ENCODE measurements around the gene CUEDC1. TPM values are rescaled to one million over a fixed set of nuclear protein-coding genes. Genes with fewer than 3 reads are reported as not detected.

Gene CUEDC1
- total RNA-seq, 1 donor from 2014 or later, result 34.1 TPM

DNA sequence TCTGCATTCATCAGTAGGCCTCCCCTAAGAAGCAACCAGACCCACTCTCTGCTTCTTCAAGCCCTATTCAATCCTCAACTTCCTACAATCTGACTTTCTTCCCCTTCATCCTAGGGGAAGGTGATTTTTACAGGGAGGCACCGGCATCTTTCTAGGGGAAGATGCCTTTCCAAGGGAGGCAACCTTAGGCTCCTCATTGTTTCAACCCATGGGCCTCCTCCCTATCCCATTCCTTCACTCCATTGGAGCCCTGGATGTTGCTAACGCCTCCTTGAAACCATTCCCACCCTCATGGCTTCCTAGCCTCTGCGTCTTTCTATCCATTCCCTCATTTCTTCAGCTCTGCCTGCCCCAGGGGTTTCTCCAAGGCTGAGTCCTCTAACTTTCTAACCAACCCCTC lies 2.7 kb upstream of the CUEDC1 start:
- DNase-seq (ENCODE audit: low spot score), result peak; percentile 37

DNA sequence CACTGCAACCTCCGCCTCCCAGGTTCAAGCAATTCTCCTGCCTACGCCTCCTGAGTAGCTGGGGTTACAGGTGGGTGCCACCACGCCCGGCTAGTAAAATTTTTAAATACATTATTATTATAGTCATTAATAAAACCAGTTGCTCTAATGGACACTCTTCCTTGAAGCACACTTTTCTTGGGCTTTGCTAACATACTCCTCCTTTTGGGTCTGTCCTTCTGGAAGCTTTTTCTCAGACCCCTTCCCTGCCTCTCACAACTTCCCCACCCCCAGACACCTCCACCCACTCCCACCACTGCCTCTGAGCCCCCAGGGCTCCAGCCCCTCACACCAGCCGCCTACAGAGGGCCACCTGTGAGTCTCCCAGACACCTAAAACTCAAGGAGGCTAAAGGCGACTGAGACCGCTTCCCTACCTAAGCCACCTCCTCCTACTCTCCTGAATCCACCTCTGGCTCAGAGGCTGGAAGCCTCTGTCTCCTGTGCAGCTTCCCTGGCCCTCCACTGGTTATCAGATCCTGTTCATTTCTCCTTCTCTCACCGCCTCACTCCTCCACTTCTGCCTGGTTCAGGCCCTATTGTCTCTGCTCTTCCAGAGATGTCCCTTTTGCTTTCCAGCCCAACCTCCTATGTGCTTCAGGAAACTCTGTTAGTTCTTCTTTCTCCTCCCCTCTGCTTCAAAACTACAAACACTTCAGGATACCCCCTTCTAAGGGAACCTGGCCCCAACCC lies 2.1 kb upstream of the CUEDC1 start:
- peak; percentile 84 for DNase-seq (ENCODE audit: low spot score)

DNA sequence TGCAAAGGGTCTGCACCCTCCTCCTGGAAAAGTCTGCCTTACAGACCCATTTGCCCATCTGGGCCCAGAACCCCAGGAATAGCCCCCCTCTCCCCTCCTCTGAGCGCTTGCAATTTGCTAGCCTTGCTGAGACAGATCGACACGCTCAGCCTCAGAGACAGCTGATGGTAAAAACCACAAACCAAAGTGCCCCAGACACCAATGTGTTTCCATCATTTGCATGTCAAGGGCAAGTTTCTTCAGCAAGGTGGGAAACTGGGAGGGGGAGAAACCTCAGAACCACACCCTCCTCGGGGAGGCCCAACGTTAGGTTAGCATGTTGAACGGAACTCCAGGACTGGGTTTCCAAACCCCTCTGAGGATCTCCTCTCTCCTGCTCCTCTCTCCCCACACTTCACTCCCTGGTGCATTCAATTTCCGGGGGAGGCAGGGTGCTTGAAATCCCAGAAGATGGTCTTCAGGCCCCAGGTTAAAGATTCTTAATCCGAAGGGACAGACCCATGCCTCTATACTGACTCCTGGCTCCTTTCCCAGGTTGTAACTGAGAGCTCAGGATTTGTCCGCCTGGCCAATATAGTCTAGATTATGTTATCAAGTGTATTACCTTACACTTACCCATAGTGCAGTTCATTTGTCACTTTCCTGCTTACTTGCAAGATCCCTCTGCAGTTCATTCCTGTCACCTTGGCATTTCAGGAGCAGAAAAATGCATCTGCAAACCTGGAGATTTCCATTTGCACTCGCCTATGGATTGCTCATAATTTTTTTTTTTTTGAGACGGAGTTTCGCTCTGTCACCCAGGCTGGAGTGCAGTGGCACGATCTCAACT lies 1.3 kb upstream of the CUEDC1 start:
- DNase-seq (ENCODE audit: low spot score), result peak; percentile 33

DNA sequence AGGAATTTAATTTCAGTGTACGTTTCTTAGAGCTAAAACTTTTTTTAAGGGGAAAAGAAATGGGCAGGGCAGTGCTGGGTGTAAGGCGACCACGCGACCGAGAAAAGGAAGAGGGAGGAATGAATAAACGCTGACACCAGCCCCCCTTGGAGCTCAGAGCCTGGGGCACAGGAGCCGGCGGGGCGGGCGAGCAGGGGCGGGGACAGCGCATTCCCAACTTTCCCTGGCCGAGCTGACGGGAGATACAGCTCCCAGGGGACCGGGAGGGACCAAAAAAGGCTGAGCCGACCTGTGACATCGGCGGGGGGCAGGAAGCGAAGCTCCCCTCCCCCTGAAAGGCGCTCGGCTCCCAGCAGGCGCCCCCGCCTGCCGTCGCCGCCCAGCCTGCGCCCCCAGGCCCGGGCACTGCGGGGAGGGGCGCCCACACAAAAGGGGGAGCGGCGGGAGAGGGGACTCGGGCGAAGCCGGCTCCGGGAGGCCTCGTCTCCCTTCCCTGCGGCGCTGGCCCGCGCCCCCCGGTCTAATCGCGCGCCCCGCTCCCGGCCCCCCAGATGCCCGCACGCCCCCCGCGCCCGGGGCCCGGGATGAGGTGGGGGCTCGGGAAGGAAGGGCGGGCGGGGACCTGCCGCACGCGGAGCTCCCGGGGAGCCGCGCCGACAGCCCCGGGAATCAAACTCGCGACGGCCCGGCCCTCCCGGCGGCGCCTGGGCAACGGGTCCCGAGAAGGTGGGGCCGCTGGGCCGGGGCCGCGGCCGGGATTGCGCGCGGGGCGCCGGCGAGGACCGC lies 622 bp downstream of the CUEDC1 start:
- DNase-seq (ENCODE audit: low spot score), result peak; percentile 91

DNA sequence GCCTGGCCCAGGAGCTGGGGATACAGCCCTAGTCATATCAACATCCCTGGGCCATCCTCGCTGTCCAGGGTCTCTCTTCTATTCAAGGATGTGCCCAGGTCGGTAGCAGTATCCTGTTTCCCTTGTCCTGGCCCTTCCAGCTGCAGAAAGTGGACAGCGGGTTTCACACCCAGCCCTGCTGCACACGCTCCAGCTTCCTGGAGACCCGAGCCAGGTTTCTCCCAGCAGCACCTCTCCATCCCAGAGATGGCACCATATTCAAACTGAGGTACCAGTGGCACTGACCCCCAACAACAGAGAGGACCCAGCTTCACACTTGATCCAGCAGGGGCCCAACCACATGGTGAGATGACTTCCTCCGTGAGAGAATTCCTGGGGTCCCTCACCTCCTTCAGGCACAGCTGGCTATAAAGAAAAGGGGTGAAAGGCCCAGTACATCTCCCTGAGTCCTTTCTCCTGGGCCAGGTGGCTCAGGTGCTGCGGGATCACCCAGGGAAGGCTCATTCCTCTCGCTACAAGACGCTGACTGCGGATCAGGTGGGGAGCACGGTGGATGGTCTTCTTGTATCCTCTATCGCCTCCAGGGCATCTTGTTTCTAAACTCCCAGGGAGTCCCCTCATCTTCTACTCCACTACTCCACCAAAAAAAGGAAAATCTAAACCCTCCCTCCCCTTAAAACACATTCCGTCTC lies 1.4 kb downstream of the CUEDC1 start:
- DNase-seq (ENCODE audit: low spot score), result peak; percentile 57

DNA sequence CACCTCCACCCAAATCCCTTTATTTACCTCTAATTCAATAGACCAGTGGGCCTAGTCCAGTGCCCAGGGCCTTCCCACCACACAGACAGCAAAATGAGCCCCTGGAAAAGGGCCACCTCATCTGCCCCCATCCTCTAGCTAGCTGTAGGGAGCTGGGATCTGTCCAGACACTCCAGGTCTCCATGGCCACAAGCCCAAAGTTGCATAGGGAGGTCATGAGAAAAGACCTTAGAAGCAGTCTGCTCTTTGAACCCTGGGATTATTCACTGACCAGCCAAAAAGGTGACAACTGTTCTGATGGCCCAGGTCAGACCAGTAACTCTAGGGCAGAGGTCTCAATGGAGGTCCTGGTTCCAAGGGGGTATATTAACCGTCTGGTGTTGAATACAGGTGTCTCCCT lies 2.0 kb downstream of the CUEDC1 start:
- DNase-seq (ENCODE audit: low spot score), result no peak

DNA sequence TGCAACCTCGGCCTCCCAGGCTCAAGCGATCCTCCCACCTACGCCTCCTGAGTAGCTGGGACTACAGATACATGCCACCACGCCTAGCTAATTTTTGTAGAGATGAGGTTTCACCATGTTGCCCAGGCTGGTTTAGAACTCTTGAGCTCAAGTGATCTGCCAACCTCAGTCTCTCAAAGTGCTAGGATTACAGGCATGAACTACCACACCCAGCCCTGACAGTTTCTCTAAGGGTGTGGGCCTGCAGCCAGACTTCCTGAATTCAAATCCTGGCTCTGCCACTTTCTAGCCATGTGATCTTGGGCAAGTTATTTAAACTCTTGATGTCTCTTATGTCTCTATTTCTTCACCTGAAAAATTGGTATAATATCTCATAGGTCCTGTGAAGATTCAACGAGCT lies 5.6 kb downstream of the CUEDC1 start:
- no peak for DNase-seq (ENCODE audit: low spot score)

DNA sequence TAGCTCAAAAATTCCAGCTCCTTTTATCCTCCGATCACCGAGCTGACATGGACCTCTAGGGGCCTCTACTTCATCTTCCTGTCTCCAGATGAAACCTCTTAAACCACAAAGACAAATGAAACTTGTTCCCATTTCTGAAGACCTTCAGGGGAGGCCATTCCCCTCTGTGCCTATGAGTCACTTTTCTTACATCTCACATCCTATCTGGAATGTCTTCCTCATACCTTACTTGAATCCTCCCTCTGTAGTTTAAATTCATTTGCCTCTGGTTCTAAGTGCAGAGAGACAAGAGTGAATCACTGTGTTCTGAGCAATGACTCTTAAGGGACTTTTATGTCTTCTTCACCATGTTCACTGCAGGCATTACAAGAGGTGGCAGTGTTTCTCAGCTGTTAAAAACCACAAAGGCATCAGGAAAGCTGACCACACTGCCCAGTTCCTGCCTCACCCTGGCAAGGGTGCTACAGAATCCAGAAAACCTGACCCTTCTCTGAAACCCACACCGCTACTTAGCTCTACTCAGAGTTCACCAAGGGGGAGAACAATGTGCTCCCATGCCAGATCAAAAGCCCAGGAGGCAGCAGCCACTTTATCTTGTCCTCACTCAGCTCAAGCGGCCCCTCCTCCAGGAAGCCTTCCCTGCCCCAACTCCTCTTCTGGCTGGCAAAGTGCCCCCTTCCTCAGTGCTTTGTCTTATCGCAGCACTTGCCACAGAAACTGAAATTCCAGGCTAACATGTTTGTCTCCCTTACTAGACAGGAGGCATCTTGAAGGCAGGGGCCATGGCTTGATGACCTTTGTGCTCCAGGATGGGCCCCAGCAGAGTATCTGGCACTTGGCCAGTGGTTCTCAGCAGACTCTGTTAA lies 6.4 kb downstream of the CUEDC1 start:
- no peak for DNase-seq (ENCODE audit: low spot score)

DNA sequence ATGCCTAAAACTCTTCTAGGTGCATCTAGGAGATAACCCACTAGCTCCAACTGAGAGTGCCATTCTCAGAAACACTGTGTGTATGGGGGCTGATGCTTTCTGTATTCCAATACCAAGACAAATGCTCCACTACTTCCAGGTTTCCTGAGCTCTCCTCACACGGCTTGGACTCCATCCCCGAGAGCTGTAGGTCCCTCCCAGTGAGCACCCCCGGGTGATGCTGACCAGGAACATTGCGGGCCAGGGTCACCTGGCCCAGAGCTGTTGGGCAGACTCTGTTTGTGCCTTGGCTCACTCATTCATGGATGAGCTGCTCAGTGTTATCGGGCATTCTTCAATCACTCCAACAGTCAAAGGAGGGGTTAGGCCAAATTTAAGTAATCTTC lies 7.0 kb downstream of the CUEDC1 start:
- no peak for DNase-seq (ENCODE audit: low spot score)

DNA sequence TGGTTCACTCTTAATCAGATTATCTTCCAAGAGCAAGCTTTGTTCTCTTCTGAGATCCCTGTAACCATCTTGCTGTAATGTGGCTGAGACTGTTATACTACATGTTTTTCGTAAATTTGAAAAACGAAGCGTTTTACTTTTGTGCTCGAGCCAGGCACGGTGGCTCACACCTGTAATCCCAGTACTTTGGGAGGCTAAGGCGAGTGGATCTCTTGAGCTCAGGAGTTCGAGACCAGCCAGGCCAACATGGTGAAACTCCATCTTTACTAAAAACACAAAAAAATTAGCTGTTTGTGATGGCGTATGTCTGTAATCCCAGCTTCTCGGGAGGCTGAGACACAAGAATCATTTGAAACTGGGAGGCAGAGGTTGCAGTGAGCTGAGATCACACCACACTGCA lies 7.8 kb downstream of the CUEDC1 start:
- DNase-seq (ENCODE audit: low spot score), result no peak

DNA sequence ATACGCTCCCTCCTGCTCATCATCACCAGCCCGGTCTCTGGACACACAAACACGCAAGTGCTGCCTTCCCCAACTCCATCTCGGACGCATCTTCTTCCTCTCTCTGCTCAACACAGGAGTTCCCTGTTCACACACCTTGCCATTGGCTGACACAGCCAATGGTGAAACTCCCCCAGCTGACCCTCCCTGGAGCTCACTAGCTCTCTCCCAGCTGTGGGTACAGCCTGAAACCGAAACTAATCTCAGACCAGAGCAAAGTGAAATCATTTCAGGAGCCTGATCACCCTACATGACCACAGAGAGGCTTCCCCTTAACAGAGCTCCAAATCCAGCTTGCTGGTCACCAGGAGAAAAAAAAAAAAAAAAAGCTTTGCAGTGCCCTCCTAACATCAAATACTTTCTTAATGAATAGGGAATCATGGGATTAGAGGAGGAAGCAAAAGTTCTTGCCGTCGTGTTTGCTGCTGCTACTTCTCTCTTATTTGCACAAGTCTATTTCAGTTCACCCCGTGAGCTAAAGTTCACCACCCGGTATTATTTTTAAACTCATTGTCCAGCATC lies 8.3 kb downstream of the CUEDC1 start:
- DNase-seq (ENCODE audit: low spot score), result no peak

DNA sequence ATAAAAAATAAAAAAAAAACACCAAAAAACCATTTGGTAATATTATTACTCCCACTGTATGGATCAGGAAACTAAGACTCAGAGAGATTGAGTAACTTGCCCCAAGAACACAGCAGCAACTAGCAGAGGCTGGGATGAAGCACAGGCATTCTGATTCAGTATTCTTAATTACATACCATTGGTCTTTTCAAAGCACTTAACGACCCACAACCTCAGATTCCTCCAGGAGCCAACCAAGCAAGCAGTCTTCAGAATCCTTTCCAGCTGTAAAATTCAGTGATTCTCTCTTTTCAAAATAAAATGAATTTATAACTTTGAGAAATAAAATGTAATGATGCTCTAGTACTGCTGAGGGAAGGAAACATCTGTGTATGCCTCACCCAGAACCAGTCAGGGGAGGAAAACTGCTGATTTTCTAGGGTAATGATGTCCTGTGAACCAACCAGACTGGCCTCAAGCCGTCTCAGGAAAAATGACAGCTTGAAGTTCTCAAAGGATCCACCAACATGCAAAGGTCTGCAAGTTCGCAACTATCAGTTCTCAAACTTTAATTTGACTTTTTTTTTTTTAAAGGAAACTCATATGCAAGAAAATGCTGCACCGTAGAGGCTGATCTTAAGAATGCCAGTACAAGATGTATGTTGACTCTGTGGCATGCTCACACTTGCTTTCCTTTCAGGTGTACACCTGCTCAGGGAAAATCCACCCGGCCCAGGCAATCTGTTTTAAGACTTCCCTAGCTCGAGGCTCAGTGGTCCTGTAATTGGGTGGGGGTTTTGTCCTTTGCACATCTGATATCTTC lies 9.0 kb downstream of the CUEDC1 start:
- no peak for DNase-seq (ENCODE audit: low spot score)

DNA sequence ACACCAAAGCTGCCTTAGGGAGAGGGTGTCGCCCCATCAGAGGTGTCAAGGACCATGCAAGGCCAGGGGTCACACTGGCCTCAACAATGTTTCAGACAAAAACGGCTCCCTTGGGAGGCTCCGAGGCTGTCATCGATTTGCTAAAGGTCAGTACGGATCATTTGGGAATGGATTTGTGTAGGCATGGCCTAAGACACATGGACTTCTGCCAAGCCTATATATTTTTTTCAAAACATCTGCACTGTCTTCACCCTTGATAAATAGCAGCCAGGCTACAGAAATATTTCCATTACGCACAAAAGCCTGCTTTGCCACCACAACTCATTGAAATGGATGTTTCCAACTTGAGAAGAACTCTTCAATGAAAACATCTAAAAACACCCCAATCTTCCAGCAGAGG lies 10.3 kb downstream of the CUEDC1 start:
- DNase-seq (ENCODE audit: low spot score), result no peak

DNA sequence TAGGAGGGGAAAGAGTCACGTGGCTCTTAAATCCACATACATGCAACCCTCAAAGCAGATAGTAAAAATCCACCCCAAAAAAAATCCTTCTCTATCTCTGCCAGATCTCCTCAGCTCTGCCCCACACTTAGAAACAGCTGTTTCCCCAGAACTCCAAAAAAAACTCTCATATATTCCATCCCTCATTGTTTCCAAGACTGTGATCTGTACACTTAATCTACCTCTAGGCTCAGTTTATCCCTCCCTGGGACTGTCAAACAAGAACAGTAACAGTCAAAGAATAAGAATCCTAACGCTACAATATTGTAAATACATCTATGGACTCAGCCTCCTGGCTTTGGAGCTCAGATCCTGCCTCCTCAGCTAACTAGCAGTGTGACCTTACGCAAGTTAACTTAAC lies 11.6 kb downstream of the CUEDC1 start:
- DNase-seq (ENCODE audit: low spot score), result no peak

DNA sequence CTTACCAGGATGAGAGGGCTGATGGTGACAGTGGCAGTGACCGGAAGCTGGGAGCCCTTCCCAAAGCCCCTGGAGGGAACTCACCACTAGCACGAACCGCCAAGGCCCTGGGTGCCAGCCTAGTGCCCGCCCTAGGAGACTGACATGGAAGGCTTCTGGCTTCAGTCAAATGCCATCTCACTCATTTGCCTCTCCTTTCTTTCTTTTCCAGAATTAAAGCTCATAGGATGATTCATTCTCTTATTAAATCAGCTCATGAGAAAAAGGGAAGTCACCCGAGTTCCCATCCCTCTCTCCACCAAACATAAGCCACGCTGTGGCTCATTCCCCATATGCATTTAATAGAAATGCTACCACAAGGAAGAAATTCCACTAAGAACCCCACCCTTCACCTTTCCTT lies 12.1 kb downstream of the CUEDC1 start:
- DNase-seq (ENCODE audit: low spot score), result no peak

DNA sequence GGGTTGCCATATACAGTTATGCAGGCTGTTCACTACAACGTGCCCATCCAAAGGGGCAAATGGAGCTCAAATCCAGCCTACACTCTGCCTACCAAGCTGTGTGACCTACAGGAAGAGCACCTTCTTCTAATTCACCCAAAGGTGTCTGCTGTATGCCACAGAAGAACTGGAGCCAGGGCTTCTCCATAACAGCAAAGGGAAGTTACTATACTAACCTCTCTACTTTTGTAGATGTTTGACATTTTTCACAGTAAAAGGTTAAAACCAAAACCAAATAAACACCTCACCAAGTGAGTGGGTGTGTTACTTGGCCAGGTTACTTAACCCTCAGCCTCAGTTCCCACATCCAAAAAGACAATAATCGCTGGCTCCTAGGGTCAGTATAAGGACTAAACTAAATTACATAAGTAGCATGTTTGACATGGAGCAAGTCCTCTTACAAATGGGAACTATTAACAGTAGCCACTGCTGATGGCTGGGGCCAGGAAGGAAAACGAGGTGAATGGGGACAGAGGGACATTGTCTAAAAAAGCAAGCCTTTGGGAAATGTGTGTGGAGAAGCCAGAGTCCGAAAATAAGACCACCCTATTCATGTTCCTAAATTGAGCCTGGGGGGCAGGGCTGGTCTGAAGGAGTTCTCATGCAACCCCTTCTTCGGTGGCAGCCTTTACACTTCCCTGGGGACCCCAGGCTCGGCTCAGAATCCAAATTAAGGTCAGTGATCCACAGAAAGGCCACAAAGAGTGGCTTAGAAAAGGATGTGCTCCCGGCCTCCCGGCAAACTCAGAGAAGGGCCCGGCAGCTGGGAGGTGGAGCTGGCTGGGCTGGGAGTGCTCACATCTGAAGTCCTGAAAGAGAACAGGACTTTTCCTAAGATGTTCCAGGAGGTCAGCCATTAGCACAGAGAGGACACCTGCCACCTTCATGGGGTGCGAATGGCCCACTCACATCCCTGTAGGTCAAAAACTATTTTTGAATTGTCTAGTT lies 13.5 kb downstream of the CUEDC1 start:
- no peak for DNase-seq (ENCODE audit: low spot score)

DNA sequence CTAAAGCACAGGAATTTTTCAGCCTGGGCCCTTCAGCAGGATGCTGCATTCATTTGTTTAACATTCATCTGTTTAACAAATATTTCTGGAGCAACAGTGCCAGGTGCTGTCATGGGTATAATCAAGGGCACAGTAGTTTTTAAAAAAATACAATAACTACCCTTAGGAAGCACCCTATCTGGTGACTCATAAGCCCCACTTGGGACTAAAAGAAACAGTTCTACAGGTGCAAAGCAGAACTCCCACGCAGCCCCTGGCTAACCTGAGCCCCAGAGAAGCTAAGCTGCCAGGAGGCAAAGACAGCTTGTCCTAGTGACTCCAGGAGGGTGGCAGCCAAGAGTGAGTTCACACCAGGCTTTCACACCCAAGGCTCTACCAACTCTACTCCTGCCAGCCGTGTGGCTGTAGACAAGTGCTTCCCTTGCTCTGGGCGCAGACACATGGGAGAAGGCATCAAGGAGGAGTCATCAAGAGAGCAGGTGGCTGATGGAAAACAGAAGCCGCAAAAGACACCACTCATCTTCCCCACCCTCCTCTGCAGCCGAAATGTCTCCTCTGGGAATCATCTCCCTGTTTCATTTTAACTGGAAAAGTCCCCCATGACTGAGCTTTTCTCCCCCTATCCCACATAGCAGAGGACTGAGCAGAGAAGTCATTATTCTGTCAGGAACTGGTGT lies 14.4 kb downstream of the CUEDC1 start:
- no peak for DNase-seq (ENCODE audit: low spot score)
